ENCODE results near the gene SLC22A23.
A peak's percentile ranks its signal among the peaks of the same experiment; 100 is the strongest.

The SLC22A23 gene

DNA sequence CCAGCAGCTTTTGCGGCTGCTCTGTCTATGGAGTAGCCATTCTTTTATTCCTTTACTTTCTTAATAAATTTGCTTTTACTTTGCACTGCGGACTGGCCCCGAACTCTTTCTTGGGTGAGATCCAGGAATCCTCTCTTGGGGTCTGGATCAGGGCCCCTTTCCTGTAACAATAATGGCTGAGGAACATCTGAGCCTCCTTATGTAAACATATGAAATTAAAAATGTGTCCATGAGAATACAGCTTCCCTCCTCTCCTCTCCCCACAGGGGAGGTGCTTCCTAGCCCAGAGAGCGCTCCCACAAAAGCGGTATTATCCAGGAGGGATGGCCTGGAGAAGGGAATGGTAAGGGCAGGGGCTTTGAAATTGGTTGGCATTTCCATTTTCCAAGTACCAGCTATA lies 117.0 kb downstream of the SLC22A23 start:
- no peaks in the 10 kb centered on the region for H3K4me1 ChIP-seq (ENCODE audit: insufficient read depth, low read length)
- H3K9ac ChIP-seq (ENCODE audit: low read depth, low read length) = no peak overlapping the region

DNA sequence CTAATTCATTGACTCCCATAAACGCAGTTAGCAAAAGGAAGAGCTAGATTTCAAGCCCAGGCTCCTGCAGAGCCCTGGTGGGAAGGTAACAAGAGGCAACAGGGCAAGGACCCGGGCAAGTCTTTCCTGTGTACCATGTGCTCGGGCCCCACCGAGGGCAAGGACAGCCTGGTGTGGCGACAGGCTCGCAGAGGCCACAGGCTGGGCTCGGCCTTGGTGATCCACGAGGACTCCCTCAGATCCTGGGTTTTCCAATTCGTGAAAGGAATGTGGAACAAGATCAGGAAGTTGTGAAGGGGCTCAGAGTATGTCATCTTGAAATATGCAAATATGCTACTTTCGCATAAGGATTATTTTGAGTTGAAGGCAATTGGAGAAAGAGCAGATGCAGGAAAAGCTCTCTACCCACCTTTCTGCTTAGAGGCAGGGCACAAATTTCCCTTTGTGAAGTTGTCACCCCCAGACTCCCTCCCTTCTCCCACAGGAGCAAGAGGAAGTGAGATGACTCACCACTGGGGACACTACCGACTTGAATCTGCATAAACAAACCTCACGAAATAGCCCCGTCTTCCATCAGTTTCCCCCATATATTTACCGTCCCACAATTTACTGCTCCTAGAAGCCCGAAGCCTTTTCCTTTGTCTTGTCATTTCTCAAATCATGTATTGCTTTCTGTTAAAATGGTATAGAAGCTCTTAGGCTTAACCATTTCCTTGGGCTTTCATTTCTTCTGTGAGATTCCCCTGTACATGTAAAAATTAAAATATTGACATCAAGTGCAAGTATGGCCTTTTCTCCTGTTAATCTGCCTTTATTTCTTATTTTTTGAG lies 119.1 kb downstream of the SLC22A23 start:
- no peak overlapping the region for H3K4me2 ChIP-seq (ENCODE audit: insufficient read depth, low read length)
- TF ChIP-seq, protein P1, sequence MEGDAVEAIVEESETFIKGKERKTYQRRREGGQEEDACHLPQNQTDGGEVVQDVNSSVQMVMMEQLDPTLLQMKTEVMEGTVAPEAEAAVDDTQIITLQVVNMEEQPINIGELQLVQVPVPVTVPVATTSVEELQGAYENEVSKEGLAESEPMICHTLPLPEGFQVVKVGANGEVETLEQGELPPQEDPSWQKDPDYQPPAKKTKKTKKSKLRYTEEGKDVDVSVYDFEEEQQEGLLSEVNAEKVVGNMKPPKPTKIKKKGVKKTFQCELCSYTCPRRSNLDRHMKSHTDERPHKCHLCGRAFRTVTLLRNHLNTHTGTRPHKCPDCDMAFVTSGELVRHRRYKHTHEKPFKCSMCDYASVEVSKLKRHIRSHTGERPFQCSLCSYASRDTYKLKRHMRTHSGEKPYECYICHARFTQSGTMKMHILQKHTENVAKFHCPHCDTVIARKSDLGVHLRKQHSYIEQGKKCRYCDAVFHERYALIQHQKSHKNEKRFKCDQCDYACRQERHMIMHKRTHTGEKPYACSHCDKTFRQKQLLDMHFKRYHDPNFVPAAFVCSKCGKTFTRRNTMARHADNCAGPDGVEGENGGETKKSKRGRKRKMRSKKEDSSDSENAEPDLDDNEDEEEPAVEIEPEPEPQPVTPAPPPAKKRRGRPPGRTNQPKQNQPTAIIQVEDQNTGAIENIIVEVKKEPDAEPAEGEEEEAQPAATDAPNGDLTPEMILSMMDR (IDR thresholded peaks at IDR 0.05; ENCODE audit: borderline replicate concordance, extremely low read depth, low read length, poor library complexity, severe bottlenecking) = peak; percentile 16
- TF ChIP-seq EZH2 (IDR thresholded peaks at IDR 0.05; ENCODE audit: borderline replicate concordance, low read depth, low read length, severe bottlenecking) = no peak
- H2AFZ ChIP-seq (ENCODE audit: low read depth, low read length) = no peak overlapping the region
- H3K9me3 ChIP-seq (ENCODE audit: insufficient read depth, low read length, severe bottlenecking) = no peaks in the 10 kb centered on the region
- no peaks in the 10 kb centered on the region for H3K79me2 ChIP-seq (ENCODE audit: insufficient read depth, low read length)
- no peaks in the 10 kb centered on the region for H3K4me1 ChIP-seq (ENCODE audit: insufficient read depth, low read length)
- H3K36me3 ChIP-seq (ENCODE audit: insufficient read depth, low read length) = no peaks in the 10 kb centered on the region
- 0 out of 2 replicates have a peak, but pooled peaks cover 3% of the 10 kb centered on the region for H4K20me1 ChIP-seq (ENCODE audit: insufficient read depth, low read length)
- DNase-seq (no peak), ATAC-seq (ENCODE audit: insufficient read depth, low read depth) (no peak)
- H3K27ac ChIP-seq (ENCODE audit: low read length) = no peak overlapping the region
- peaks cover 32% of the 10 kb centered on the region for H3K27me3 ChIP-seq (ENCODE audit: insufficient read depth, low read length, poor library complexity)
- H3K9ac ChIP-seq (ENCODE audit: low read depth, low read length) = no peak overlapping the region
- no peak overlapping the region for H3K4me3 ChIP-seq (ENCODE audit: low read depth in 1 of 2, low read length in 2 of 2)

More for the DNA sequence above, 117.0 kb downstream of the SLC22A23 start:
- Histone ChIP-seq H3K27me3 (ENCODE audit: insufficient read depth, low read length, poor library complexity) (peaks cover 33% of the 10 kb centered on the region), H3K4me2 (ENCODE audit: insufficient read depth, low read length) (no peak overlapping the region), H4K20me1 (ENCODE audit: insufficient read depth, low read length) (0 out of 2 replicates have a peak, but pooled peaks cover 3% of the 10 kb centered on the region), H3K36me3 (ENCODE audit: insufficient read depth, low read length) (no peaks in the 10 kb centered on the region), H2AFZ (ENCODE audit: low read depth, low read length) (no peak overlapping the region), H3K4me3 (ENCODE audit: low read depth in 1 of 2, low read length in 2 of 2) (no peak overlapping the region), H3K79me2 (ENCODE audit: insufficient read depth, low read length) (no peaks in the 10 kb centered on the region), H3K9me3 (ENCODE audit: insufficient read depth, low read length, severe bottlenecking) (no peaks in the 10 kb centered on the region), H3K27ac (ENCODE audit: low read length) (no peak overlapping the region)
- no peak for ATAC-seq (ENCODE audit: insufficient read depth, low read depth)
- DNase-seq = no peak
- TF ChIP-seq, protein P1 (IDR thresholded peaks at IDR 0.05; ENCODE audit: borderline replicate concordance, extremely low read depth, low read length, poor library complexity, severe bottlenecking) = no peak

DNA sequence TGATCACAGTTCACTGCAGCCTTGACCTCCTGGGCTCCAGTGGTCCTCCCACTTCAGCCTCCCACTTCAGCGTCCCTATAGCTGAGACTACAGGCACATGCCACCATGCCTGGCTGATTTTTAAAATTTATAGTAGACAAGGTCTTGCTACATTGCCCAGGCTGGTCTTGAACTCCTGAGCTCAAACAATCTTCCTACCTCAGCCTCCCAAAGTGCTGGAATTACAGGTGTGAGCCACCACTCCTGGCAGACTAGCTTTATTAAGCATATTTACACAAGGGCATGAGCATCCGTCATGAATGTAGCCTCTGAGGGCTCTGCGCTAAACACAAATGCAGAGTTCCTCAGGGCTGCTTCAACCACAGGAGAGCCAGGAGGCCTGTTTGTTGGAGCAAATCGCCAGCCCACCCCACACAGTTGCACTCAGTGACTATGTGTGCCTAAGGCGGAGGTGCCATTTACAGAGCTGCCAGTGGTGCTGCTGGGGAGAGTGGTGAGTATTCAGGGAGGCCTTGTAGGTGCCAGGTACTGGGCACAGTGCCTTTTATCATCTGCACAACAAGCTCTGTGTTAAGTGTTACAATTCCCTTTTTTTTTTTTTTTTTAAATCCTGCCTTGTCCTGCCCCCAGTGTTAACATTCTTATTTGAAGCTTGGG lies 119.9 kb downstream of the SLC22A23 start:
- Histone ChIP-seq H3K27me3 (ENCODE audit: insufficient read depth, low read length, poor library complexity) (peaks cover 28% of the 10 kb centered on the region), H4K20me1 (ENCODE audit: insufficient read depth, low read length) (0 out of 2 replicates have a peak, but pooled peaks cover 3% of the 10 kb centered on the region)
- TF ChIP-seq, protein P1 (IDR thresholded peaks at IDR 0.05; ENCODE audit: borderline replicate concordance, extremely low read depth, low read length, poor library complexity, severe bottlenecking) = no peak
- TF ChIP-seq EZH2 (IDR thresholded peaks at IDR 0.05; ENCODE audit: borderline replicate concordance, low read depth, low read length, severe bottlenecking) = no peak

More for the DNA sequence above, 119.9 kb downstream of the SLC22A23 start:
- H3K9ac ChIP-seq (ENCODE audit: low read depth, low read length) = no peak overlapping the region
- H3K4me2 ChIP-seq (ENCODE audit: insufficient read depth, low read length) = no peak overlapping the region
- H3K79me2 ChIP-seq (ENCODE audit: insufficient read depth, low read length) = no peaks in the 10 kb centered on the region
- H3K4me3 ChIP-seq (ENCODE audit: low read depth in 1 of 2, low read length in 2 of 2) = no peak overlapping the region
- ATAC-seq (ENCODE audit: insufficient read depth, low read depth) = no peak
- H3K4me1 ChIP-seq (ENCODE audit: insufficient read depth, low read length) = no peaks in the 10 kb centered on the region
- H2AFZ ChIP-seq (ENCODE audit: low read depth, low read length) = no peak overlapping the region
- H3K27ac ChIP-seq (ENCODE audit: low read length) = no peak overlapping the region
- no peaks in the 10 kb centered on the region for H3K36me3 ChIP-seq (ENCODE audit: insufficient read depth, low read length)
- DNase-seq = no peak
- no peaks in the 10 kb centered on the region for H3K9me3 ChIP-seq (ENCODE audit: insufficient read depth, low read length, severe bottlenecking)

Data from DND-41 (cell line).